ENCODE data around the gene ADAM22.

GRCh38 chr7:88013981-88014380 is 79.9 kb downstream of the ADAM22 start:
- TF ChIP-seq, protein P1, sequence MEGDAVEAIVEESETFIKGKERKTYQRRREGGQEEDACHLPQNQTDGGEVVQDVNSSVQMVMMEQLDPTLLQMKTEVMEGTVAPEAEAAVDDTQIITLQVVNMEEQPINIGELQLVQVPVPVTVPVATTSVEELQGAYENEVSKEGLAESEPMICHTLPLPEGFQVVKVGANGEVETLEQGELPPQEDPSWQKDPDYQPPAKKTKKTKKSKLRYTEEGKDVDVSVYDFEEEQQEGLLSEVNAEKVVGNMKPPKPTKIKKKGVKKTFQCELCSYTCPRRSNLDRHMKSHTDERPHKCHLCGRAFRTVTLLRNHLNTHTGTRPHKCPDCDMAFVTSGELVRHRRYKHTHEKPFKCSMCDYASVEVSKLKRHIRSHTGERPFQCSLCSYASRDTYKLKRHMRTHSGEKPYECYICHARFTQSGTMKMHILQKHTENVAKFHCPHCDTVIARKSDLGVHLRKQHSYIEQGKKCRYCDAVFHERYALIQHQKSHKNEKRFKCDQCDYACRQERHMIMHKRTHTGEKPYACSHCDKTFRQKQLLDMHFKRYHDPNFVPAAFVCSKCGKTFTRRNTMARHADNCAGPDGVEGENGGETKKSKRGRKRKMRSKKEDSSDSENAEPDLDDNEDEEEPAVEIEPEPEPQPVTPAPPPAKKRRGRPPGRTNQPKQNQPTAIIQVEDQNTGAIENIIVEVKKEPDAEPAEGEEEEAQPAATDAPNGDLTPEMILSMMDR (IDR thresholded peaks at IDR 0.05; ENCODE audit: low read depth, low read length) = no peak
- no peak for TF ChIP-seq EZH2phosphoT487 (IDR thresholded peaks at IDR 0.05; ENCODE audit: low read depth)

All from OCI-LY3 (cell line).